ENCODE measurements around the gene PTPA.
"Not testable (repeated sequence)": the region's sequence is repeated elsewhere in the genome, so short reads cannot be mapped to it uniquely, and the experiment has no call there.

PTPA gene

DNA sequence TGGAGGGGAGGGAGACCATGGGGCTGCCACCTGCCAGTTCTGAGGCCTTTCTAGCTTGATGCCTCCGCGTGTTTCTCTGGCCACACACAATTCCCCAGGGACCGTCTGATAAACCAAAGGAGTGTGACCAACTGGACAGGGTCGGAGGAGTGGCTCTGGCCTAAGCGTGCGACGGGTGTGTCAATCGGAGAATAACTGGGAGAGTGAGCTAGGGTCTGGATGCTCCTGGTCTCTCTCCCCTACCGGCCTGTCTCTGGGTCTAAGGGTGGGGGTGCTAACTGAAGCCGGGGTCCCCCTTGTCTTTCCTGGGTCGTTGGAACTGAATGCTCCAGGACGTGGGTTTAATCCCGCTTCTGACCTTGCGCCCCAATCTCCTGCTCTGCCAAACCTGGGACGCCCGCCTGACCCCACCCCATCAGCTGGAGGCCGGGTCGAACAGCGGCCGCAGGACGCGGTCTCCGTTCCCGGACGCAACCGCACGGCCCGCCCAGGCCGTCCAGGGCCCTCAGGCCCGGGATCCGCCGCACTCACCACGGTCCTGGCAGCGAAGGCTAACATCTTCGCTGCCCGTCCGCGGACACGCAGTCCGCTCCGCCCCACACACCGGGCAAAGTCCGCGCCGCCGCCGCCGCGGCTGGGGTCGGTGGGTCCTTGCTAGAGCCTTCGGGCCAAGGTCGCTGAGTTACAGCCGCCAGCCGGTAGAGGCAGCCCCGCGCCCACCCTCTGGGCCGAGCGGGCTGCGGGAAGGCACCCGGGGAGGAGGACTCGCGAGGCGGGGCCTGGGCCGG, 1.1 kb upstream of the PTPA start:
- no peak for DNase-seq

DNA sequence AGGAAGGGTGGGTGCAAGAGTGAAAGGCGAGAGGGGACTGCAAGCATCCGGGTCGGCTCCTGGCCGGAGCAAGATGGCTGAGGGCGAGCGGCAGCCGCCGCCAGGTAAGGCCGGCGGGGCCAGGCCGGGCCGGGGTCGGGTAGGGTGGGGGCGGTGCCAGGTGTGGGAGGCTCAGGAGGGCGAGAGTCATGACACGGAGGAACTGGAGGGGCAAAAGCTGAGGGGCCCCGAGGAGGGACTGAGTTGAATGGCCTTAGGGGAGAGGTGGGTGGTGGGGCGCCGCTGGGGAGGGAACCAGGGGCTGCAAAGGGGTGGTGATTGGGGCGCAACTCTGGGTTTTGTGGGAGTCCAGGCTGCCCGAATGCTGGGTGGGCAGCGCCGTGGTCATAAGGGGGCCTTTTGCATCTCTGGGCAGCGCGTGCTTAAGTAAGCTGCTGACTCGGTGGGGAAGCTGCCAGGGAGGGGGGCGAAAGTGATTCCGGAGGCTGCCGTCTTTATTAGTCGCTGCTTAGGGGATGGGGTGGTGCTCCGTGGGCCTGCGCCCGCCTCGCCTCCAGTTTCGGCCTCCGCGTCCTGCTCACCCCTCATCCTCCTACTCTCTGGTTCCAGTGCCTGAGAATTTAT, 425 bp downstream of the PTPA start:
- DNase-seq = no peak

DNA sequence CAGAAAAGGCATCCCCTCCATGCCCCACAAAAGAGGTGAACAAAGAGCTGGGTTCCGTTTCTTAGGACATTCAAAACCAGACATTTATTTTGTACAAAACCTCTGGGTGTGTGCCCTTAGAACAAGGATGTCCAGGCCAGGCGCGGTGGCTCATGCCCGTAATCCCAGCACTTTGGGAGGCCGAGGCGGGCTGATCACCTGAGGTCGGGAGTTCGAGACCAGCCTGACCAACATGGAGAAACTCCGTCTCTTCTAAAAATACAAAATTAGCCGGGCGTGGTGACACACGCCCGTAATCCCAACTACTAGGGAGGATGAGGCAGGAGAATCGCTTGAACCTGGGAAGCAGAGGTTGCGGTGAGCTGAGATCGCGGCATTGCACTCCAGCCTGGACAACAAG, 1.3 kb downstream of the PTPA start:
- DNase-seq = not testable (repeated sequence)

DNA sequence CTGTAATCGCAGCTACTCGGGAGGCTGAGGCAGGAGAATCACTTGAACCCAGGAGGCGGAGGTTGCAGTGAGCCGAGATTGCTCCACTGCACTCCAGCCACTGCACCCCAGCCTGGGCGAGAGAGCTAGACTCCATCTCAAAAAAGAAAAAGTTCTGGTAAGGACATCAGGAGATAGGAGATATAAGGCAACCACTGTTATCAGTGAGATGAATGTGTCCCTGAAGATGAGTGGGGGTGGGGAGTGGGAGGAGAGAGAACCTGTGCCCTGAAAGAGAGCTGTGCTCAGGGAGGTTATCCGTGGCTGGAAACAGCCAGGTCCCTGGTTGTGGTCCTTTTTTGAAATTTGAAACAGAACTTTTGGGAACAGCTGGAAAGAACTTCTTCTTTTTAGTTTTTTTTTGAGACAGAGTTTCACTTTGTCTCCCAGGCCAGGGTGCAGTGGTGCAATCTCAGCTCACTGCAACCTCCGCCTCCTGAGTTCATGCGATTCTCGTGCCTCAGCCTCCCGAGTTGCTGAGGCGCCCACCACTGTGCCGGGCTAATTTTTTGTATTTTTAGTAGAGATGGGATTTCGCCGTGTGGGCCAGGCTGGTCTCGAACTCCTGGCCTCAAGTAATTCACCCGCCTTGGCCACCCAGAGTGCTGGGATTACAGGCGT, 2.6 kb downstream of the PTPA start:
- DNase-seq = no peak

DNA sequence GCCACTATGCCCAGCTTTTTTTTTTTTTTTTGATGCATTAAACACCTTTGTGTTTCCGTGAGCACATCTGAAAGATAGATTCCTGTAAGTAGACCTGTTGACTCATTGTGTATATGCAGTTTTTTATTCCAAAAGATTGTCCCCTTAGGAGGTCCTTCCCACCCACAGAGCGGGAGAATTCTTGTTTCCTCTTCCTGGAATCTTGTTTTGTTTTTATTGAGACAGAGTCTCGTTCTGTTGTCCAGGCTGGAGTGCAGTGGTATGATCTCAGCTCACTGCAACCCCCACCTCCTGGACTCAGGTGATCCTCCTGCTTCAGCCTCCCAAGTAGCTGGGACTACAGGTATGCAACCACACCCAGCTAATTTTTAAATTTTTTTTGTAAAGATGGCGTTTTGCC, 7.6 kb downstream of the PTPA start:
- no peak for DNase-seq

DNA sequence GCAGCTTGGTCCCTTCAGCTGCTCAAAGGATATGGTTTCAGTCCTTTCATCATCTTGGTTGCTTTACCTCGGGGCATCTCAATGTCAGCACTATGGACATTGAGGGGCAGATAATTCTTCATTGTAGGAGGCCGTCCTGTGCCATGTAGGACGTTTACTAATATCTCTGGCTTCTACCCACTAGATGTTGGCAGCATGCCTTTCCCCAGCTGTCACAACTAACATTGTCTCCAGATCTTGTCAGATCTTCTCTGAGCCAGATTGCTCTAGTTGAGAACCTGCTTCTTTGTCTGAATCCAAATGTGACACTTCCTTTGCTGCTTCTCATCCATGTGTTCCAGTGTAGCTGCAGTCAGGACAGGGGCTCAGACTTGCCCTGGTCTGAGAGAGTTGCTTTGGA, 10.3 kb downstream of the PTPA start:
- no peak for DNase-seq

DNA sequence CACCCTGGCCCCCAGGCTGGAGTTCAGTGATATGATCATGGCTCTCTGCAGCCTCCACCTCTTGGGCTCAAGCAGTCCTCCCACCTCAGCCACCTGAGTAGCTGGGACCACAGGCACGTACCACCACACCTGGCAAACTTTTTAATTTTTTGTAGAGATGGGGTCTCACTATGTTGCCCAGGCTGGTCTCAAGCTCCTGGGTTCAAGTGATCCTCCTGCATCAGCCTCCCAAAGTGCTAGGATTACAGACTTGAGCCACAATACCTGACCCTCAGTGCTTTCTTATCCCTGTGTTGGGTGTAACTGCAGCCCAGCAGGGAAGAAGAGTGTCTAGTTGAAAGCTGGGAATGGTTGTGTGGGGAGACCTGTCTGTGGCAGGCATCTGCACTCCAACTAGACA, 10.9 kb downstream of the PTPA start:
- no peak for DNase-seq

DNA sequence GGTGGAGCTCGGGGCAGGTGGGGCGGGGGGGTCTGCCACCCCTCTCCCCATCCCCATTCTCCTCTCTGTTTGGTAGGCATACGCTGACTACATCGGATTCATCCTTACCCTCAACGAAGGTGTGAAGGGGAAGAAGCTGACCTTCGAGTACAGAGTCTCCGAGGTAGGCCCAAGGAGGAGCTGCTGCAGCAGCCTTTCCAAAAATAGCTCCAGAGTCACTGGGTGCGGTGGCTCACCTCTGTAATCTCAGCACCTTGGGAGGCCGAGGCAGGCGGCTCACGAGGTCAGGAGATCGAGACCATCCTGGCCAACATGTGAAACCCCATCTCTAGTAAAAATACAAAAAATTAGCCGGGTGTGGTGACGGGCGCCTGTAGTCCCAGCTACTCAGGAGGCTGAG, 11.8 kb downstream of the PTPA start:
- not testable (repeated sequence) for DNase-seq

DNA sequence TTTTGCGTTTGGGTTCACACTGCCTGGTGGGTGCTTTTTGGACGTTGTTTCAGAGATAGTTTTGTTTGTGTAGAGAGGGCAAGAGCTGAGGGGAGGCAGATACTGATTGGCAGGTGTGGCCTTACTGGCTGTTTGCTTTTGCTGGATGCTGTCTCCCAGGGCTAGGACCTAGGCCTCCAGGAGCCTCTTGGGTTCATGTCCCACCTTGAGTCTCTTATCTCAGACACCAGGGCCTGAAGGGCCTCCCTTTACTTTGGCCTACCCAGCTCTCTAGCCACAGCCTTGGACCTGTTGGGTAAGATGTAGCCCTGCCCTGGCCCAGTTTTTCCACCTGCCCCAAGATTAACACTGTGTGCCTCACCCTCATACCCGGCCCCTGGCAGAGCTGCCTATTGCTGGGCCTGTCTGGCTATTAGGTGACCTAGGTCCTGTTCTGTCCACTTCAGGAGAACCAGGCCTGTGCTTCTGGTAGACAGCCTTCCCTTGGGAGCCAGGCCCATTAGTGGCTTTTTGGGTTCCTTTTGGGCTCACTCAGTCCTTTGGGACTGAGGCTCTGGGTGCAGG, 13.4 kb downstream of the PTPA start:
- no peak for DNase-seq

DNA sequence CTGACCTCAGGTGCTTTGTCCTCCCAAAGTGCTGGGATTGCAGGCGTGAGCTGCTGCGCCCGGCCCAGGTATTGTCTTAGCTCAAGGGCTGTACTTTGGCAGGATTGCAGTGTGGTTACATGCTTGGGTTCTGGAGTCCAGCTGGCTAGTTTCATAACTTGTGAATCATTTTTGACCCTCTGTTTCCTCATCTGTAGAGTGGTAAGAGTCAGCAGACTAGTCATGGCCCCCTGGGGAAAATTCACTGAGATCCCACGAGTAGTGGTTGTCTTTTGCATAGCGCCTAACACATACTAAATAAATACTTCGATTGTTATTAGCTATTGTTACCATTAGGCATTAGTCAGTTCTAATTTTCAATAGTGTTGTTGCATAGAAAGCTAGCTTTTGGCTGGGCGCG, 14.3 kb downstream of the PTPA start:
- no peak for DNase-seq

DNA sequence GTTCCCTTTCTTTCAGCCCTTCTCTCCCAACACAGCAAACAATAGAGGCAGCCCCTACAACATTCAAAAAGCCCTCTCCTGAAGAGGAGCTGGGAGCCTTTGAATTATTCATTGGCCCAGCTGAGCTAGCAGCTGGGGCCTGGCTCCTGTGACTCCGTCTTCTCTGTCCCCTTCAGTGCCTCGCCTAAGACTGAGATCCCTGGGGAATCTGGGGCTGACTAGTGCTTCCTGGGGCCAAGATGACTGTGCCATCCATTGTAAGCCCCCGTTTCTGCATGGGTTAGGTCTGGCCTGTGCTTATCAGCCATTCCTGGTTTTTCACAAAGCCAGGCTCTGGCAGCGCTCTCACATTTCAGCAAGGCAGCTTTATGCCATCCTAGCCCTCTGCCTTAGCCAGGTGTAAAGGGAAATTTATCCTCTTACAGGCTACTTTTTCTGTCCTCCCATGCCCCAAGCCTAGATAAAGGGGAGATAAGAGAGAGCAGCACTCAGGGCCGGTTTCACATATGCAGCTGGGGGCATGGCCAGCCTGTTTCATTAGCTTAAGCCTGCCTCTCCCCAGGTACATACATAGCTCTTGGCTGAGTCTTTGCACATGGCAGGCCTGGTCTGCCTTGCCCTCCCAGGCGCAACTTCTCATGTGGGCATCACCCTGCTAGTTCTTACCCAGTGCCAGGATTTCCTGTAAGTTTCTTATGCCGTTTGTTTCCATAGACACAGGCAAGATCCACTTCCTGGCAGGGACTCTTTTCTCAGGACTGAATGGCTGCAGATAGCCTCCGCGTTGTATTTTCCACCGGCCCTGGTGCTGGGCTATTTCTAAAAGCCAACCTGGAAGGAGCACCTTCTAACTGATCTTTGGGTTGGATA, 15.8 kb downstream of the PTPA start:
- DNase-seq = no peak

DNA sequence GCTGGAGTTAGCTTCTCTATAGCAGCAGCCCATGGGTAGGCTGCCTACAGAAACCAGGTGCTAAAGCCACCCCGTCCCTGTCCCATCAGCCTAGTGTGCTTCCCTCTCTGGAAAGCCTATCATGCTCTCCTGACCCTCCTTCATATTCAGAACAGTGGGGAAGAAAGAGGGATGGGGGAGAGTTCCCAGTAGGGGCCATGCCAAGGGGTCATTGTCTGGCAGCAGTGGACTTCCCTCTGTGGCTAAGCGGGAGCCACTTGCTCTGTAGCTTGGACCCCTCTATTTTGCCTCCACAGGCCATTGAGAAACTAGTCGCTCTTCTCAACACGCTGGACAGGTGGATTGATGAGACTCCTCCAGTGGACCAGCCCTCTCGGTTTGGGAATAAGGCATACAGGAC, 17.5 kb downstream of the PTPA start:
- DNase-seq = no peak

DNA sequence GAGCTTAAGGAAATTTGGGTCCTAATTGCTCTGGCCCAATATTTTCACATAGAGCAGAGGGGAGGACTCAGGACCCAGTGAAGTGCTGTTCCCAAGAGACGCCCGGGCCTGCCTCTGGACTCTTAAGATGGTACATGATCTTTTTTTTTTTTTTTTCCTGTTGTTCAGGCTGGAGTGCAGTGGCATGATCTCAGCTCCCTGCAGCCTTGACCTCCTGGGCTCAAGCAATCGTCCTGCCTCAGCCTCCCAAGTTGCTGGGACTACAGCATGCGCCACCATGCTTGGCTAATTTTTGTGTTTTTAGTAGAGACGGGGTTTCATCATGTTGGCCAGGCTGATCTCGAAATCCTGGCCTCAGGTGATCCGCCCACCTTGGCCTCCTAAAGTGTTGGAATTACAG, 19.1 kb downstream of the PTPA start:
- DNase-seq = not testable (repeated sequence)

DNA sequence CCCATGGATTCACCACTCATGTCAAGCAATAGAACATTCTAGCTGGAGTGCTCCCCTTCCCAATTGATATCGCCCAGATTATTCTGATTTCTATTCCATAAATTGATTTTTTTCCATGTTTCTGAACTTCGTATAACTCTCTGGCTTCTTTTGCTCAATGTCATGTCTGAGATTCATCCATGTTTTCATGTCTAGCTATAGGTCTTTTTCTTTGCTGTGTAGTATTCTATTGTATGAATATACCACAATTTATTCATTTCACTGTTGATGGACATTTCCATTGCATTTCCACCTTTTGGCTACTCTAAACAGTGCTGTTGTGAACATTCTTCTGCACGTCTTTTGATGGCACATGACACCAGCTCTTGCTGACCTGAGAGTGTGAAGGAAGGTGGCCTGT, 19.6 kb downstream of the PTPA start:
- DNase-seq = no peak

DNA sequence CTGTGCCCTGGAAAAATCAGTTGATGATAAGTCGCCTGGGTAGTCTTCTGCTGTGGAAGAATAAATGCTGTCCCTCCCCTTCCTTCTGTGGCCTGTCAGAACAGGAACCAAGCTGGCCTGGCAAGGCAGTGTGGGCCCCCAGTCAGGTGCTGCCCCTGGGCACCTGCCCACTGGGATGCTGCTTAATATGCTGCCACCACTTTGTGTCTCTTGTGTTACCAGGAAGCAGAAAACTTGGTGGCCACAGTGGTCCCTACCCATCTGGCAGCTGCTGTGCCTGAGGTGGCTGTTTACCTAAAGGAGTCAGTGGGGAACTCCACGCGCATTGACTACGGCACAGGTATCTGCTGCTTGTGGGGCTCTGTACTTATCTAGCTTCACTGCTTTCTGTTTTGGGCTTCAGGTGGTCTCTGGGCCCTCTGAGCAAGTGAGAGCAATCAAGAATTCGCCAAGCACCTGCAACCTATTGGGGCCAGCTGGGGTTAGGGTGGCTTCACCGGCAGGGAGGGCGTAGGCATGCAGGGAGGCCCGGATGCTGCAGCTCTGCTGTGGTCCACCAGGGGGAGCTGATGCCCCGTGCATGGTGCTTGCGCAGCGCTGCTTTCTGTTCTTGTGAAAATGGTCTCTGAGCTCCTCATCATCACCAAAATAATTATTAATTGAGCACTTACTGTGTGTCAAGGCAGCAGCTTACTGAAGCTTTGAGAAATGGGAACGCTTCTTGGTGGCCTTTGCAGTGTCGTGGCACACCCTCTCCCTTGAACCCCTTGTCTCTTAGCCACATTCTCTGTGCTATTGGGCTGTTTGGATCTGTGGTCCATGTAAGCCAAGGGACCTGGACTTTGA, 20.3 kb downstream of the PTPA start:
- no peak for DNase-seq

DNA sequence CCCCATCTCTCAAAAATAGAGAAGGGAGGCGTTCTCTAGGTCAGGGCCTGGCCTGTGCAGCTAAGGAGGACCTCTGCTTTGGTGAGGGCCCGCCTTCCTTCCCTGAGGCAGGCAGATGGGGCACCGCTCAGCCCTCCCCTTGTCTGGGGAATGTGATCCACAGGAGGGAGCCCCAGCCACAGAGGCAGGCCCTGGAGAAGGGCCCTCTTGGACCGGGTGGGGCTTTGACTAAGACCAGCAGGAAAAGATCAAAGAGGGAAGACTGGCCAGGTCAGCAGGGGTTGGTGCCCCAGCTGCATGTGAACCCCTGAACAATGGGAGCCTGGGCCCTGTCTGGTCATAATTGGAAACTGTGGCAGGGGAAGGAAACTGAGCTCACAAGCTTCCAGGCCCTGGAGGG, 21.9 kb downstream of the PTPA start:
- DNase-seq = no peak

DNA sequence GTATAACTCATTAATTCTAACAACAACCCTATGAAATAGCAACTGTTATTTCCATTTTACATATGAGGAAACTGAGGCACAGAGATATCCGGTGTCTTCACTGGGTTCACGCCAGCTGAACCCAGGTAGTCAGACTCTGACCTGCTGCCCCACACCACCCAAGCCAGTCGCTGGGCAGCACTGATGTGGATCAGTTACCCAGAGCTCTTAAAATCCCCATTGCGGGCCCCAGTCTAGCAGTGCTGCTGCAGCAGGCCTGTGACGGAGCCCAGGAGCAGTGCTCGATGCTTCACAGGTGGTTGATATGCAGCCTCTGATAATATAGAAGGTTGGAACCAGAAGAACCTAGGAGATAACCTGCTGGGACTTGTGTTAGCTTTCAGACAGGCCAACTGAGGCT, 24.3 kb downstream of the PTPA start:
- DNase-seq = no peak

DNA sequence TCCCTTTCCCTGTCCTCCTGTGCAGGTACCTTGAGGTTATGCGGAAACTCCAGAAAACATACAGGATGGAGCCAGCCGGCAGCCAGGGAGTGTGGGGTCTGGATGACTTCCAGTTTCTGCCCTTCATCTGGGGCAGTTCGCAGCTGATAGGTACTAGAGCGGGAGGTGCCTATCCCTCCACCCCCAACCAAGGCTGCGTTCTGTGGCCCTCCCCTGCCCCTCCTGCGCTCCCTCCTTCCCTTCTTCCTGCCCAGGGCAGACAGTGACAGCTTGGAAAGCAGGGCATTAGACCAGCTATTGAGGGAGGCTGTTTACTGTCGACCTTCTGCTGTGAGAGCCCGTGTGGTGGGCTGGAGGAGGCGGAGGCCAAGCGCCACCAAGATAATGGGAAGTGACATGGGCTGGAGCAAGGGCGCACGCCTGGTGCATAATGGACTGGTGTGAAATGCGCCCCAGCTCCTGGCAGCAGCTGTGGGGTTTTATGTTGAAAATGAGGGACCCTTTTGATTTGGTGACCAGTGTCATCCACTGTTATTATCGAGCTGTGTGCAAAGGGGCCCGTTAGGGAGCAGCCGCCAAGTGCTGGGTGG, 25.3 kb downstream of the PTPA start:
- no peak for DNase-seq

DNA sequence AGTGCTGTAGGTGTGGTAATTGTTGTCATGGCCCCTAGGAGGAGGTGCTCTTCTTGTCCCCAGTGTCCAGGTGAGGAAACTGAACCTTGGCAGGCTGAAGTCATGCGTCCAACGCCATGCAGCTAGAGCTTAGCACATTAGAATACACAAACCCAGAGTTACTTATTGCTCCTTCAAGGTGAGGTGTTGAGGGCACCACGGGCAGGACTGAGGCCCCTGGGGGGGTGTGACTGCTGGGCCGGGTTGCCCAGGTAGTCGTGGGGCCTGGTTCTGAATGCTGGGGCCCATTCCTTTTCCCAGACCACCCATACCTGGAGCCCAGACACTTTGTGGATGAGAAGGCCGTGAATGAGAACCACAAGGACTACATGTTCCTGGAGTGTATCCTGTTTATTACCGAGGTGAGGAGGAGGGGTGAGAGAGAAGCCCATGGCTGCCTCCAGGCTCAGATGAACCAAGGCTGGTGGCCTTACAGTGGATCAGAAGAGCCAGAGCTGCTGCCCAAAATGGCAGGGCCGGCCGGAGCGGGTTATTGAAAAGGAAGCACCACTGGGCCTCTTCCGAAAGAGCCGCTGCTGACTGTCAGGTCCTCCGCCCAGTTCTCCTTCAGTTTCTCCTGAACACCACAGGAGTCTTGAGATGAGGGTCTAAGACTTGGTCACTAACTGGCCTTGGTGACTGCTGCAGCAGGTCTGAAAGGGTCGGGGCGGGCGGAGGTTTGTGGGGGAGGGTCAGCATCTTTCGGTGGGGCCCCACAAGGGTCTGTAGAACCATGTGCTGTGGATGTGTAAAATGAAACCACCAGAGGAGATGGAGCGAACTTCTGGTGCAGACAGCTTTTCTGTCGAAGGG, 26.3 kb downstream of the PTPA start:
- no peak for DNase-seq

DNA sequence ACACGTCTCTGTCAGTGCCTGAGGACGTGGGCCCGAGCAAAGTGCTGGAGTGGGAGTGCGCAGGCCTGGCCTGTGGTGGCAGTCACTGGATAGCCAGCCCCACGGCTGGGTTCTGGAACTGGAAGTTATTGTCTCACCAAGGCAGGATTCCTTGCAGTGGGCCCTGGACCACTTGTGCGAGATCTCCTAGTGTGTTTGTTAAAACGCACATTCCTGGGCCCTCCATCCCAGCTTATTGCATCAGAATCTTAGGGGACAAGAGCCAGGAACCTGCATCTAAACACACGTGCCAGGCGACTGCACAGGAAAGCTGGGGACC, 26.9 kb downstream of the PTPA start:
- DNase-seq = no peak
